ENCODE measurements around the gene KCNG2. TPM values are rescaled to one million over a fixed set of nuclear protein-coding genes. Genes with fewer than 3 reads are reported as not detected.
A peak's percentile ranks its signal among the peaks of the same experiment; 100 is the strongest.

KCNG2 gene
- total RNA-seq, 1 donor from 2014 or later: 0.46 TPM

DNA sequence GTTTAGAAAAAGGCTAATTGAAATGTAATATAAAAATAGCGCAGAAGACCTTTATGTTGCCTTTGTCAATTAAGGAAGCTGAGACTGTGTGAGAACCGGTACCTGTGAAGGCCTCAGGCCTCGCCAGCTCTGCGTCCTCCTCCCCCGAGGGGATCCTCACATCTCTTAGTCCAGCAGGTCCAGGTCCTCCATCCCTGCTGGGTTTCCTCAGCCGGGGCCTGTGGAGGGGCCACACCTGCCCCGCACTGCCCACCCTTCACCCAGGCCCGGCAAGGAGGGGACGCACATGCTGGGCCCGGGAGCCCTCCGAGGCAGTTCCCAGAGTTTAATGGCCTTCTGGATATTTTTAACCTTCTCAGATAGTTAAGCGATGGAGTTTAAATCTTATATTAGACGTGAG is 3.5 kb downstream of the KCNG2 start:
- Histone ChIP-seq H3K4me3 (no peak overlapping the region), H3K27me3 (peaks cover 50% of the 10 kb centered on the region), H3K4me1 (peaks cover 10% of the 10 kb centered on the region), H3K9me3 (no peaks in the 10 kb centered on the region), H3K27ac (no peak overlapping the region), H3K36me3 (no peaks in the 10 kb centered on the region)
- ATAC-seq (no peak), DNase-seq (peak; percentile 40)
- TF ChIP-seq, protein P1, sequence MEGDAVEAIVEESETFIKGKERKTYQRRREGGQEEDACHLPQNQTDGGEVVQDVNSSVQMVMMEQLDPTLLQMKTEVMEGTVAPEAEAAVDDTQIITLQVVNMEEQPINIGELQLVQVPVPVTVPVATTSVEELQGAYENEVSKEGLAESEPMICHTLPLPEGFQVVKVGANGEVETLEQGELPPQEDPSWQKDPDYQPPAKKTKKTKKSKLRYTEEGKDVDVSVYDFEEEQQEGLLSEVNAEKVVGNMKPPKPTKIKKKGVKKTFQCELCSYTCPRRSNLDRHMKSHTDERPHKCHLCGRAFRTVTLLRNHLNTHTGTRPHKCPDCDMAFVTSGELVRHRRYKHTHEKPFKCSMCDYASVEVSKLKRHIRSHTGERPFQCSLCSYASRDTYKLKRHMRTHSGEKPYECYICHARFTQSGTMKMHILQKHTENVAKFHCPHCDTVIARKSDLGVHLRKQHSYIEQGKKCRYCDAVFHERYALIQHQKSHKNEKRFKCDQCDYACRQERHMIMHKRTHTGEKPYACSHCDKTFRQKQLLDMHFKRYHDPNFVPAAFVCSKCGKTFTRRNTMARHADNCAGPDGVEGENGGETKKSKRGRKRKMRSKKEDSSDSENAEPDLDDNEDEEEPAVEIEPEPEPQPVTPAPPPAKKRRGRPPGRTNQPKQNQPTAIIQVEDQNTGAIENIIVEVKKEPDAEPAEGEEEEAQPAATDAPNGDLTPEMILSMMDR (IDR thresholded peaks at IDR 0.05): no peak
- intact Hi-C loops (cut with DNase I): no loop called here

DNA sequence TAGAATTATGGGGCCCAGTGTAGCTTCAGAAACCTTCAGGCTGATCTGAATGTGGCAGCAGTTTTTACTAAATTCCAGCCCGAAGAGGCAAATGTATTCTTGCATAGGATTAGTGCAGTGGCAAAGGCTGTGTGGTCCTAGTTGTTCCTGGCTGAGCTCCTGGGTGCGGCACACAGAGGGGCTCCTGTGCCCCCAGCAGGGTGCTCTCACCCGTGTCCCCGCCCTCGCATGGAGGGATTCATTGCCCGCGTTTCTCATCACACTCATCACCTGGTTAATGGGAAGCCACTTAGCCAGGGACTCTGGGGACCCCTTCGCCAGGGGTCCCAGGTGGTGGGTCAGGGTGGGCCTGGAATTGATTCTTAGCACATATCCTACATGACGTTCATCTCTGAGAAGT is 3.9 kb downstream of the KCNG2 start:
- intact Hi-C loops (cut with DNase I): no loop called here
- TF ChIP-seq, protein P1 (IDR thresholded peaks at IDR 0.05): no peak
- peaks cover 10% of the 10 kb centered on the region for H3K4me1 ChIP-seq
- no peaks in the 10 kb centered on the region for H3K9me3 ChIP-seq
- H3K27ac ChIP-seq: no peak overlapping the region
- peaks cover 47% of the 10 kb centered on the region for H3K27me3 ChIP-seq
- ATAC-seq: no peak
- no peaks in the 10 kb centered on the region for H3K36me3 ChIP-seq
- DNase-seq: peak; percentile 29
- no peak overlapping the region for H3K4me3 ChIP-seq

DNA sequence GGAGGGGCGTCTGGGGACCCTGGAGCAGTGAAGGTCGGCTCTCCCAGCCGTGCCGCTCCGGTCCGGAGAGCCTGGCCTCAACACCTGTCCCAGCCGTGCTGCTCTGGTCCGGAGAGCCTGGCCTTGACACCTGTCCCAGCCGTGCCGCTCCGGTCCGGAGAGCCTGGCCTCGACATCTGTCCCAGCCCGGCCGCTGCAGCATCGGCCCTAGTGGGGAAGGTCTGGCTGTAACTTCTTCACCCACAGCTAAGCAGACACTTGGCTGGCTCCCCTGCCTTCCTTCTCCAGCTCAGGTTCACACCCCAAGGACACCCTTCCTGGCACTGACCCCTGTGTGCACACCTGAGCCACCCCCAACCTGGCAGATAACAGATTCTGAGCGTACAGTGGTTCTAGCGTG is 4.6 kb downstream of the KCNG2 start:
- H3K27me3 ChIP-seq: peaks cover 41% of the 10 kb centered on the region
- no peaks in the 10 kb centered on the region for H3K36me3 ChIP-seq
- no peak overlapping the region for H3K4me3 ChIP-seq
- no peak overlapping the region for H3K27ac ChIP-seq
- DNase-seq (peak; percentile 59), ATAC-seq (no peak)
- H3K9me3 ChIP-seq: no peaks in the 10 kb centered on the region
- peaks cover 10% of the 10 kb centered on the region for H3K4me1 ChIP-seq
- TF ChIP-seq, protein P1 (IDR thresholded peaks at IDR 0.05): no peak
- intact Hi-C loops (cut with DNase I): no loop called here

DNA sequence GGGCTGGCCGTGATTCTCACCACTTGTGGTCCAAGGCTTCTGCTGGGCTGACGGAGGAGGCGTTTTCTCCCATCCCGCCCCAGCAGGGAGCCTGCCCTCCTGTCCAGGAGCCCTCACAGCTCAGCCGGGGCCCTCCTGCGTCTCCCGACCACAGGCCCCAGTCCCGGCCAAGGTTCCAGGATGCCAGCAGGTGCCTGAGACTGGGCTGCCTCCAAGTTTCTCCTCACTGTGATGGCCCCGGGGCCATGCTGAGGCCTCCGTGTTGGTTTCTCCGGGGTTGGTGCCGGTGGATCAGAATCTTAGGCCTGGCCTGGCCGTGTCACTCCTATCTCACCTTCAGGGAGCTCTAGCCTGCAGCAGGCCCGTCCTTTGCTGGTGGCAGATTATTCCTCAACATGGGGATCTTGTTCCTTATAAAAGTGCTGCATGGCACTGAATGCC is 5.9 kb downstream of the KCNG2 start:
- intact Hi-C loops (cut with DNase I): no loop called here
- Histone ChIP-seq H3K27me3 (peaks cover 27% of the 10 kb centered on the region), H3K36me3 (no peaks in the 10 kb centered on the region), H3K4me1 (peaks cover 5% of the 10 kb centered on the region), H3K9me3 (no peaks in the 10 kb centered on the region), H3K27ac (no peak overlapping the region), H3K4me3 (no peak overlapping the region)
- TF ChIP-seq, protein P1 (IDR thresholded peaks at IDR 0.05): no peak
- peak; percentile 49 for DNase-seq
- ATAC-seq: no peak

- TF ChIP-seq, protein P1 (IDR thresholded peaks at IDR 0.05): no peak
- intact Hi-C loops (cut with DNase I): no loop called here
- Histone ChIP-seq H3K4me1 (no peaks in the 10 kb centered on the region), H3K27me3 (peaks cover 21% of the 10 kb centered on the region), H3K4me3 (no peak overlapping the region), H3K9me3 (no peaks in the 10 kb centered on the region), H3K36me3 (no peaks in the 10 kb centered on the region), H3K27ac (no peak overlapping the region)
- DNase-seq: peak; percentile 48
- ATAC-seq: no peak
Measured at GRCh38 chr18:79804130-79804787, 6.5 kb downstream of the KCNG2 start.
